MM.1S (cell line): ENCODE measurements around the gene SLC35F3.

ENCODE experiments used
- DNase-seq: peaks from one replicate; pipeline ENCODE4 v3.0.0-alpha.2; 2015
- H2AFZ ChIP-seq: fragments of 300-600 bp; sonication (generic); 2 replicates; pipeline ENCODE4 v1.6.0; 2016; ENCODE audit warnings: antibody characterized with exemption, low read length
- H3F3A ChIP-seq: fragments of 300-600 bp; sonication (generic); 2 replicates; pipeline ENCODE4 v1.6.1; 2016; ENCODE audit warnings: mild to moderate bottlenecking, antibody characterized with exemption, low read length, moderate library complexity, mixed read lengths; ENCODE audit not compliant: insufficient read depth
- H3K27ac ChIP-seq: fragments of 300-600 bp; sonication (generic); 2 replicates; pipeline ENCODE4 v1.5.1; 2016; ENCODE audit warnings: mild to moderate bottlenecking, low read length
- H3K27me3 ChIP-seq: fragments of 300-600 bp; sonication (generic); replicated peaks from 2 replicates; pipeline ENCODE4 v1.6.0; 2016; ENCODE audit warnings: low read length; ENCODE audit not compliant: insufficient read depth
- H3K36me3 ChIP-seq: fragments of 300-600 bp; sonication (generic); replicated peaks from 2 replicates; pipeline ENCODE4 v1.6.1; 2016; ENCODE audit warnings: mild to moderate bottlenecking, low read length, mixed read lengths; ENCODE audit not compliant: insufficient read depth
- H3K4me1 ChIP-seq: fragments of 300-600 bp; sonication (generic); 2 replicates; pipeline ENCODE4 v1.6.1; 2016; ENCODE audit warnings: low read length, mixed read lengths
- H3K4me2 ChIP-seq: fragments of 300-600 bp; sonication (generic); 2 replicates; pipeline ENCODE4 v1.6.0; 2016; ENCODE audit warnings: low read depth, low read length
- H3K4me3 ChIP-seq: fragments of 300-600 bp; sonication (generic); 2 replicates; pipeline ENCODE4 v1.5.1; 2016; ENCODE audit warnings: low read length, mixed read lengths
- H3K79me2 ChIP-seq: fragments of 300-600 bp; sonication (generic); 2 replicates; pipeline ENCODE4 v1.6.1; 2016; ENCODE audit warnings: mixed run types, low read length, mixed read lengths
- H3K9ac ChIP-seq: fragments of 300-600 bp; sonication (generic); 2 replicates; pipeline ENCODE4 v1.6.1; 2016; ENCODE audit warnings: low read length, mixed read lengths
- H3K9me2 ChIP-seq: fragments of 300-600 bp; sonication (generic); replicated peaks from 2 replicates; pipeline ENCODE4 v1.6.1; 2016; ENCODE audit warnings: mild to moderate bottlenecking, low read length, mixed read lengths; ENCODE audit not compliant: insufficient read depth
- H3K9me3 ChIP-seq: fragments of 300-600 bp; sonication (generic); replicated peaks from 2 replicates; pipeline ENCODE4 v1.6.1; 2016; ENCODE audit warnings: mild to moderate bottlenecking, low read length, mixed read lengths; ENCODE audit not compliant: insufficient read depth
- H4K20me1 ChIP-seq: fragments of 300-600 bp; sonication (generic); 2 replicates; pipeline ENCODE4 v1.6.1; 2016; ENCODE audit warnings: mild to moderate bottlenecking, low read length, moderate library complexity, mixed read lengths; ENCODE audit not compliant: insufficient read depth
- EZH2 ChIP-seq: fragments of 300-600 bp; sonication (generic); optimal IDR thresholded peaks from 2 replicates; pipeline ENCODE3; 2017; ENCODE audit warnings: low read depth, mild to moderate bottlenecking, antibody characterized with exemption, low read length, mixed read lengths
- EZH2phosphoT487 ChIP-seq: fragments of 300-600 bp; sonication (generic); IDR thresholded peaks from 2 replicates; pipeline ENCODE4 v1.6.1; 2018; ENCODE audit warnings: antibody characterized with exemption, low read length
- TF ChIP-seq, protein P1 (sequence below): fragments of 300-600 bp; sonication (generic); IDR thresholded peaks from 2 replicates; pipeline ENCODE4 v1.5.1; 2016; ENCODE audit warnings: antibody characterized with exemption, low read length, mixed read lengths

The SLC35F3 gene

DNA sequence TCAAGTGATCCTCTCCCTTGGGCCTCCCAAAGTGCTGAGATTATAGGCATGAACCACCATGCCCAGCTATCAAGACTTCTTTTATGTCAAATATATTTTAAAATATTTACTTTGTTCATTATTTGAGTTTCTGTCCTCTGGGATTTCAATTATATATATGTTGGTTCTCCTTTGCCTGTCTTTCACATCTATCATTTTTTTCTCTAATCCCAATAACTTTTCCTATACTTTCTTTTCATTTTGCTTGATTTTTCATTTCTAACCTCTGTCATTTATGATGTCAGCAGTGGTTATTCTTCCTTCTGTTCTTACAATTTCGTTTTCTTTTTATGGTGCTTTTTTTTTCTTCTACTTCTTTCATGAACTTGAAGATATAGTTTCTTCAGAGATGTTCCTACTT lies 47.3 kb downstream of the SLC35F3 start:
- Histone ChIP-seq H3K27me3 (no peaks in the 10 kb centered on the region), H3K9ac (no peak overlapping the region), H3F3A (no peaks in the 10 kb centered on the region), H3K9me3 (no peaks in the 10 kb centered on the region), H3K4me2 (no peak overlapping the region), H3K4me1 (no peaks in the 10 kb centered on the region), H2AFZ (no peak overlapping the region), H3K27ac (no peak overlapping the region), H4K20me1 (no peaks in the 10 kb centered on the region), H3K79me2 (no peaks in the 10 kb centered on the region), H3K9me2 (no peaks in the 10 kb centered on the region), H3K36me3 (no peaks in the 10 kb centered on the region), H3K4me3 (no peak overlapping the region)
- DNase-seq, result no peak
- TF ChIP-seq EZH2 (no peak), EZH2phosphoT487 (no peak)
- TF ChIP-seq, protein P1, sequence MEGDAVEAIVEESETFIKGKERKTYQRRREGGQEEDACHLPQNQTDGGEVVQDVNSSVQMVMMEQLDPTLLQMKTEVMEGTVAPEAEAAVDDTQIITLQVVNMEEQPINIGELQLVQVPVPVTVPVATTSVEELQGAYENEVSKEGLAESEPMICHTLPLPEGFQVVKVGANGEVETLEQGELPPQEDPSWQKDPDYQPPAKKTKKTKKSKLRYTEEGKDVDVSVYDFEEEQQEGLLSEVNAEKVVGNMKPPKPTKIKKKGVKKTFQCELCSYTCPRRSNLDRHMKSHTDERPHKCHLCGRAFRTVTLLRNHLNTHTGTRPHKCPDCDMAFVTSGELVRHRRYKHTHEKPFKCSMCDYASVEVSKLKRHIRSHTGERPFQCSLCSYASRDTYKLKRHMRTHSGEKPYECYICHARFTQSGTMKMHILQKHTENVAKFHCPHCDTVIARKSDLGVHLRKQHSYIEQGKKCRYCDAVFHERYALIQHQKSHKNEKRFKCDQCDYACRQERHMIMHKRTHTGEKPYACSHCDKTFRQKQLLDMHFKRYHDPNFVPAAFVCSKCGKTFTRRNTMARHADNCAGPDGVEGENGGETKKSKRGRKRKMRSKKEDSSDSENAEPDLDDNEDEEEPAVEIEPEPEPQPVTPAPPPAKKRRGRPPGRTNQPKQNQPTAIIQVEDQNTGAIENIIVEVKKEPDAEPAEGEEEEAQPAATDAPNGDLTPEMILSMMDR, result no peak

DNA sequence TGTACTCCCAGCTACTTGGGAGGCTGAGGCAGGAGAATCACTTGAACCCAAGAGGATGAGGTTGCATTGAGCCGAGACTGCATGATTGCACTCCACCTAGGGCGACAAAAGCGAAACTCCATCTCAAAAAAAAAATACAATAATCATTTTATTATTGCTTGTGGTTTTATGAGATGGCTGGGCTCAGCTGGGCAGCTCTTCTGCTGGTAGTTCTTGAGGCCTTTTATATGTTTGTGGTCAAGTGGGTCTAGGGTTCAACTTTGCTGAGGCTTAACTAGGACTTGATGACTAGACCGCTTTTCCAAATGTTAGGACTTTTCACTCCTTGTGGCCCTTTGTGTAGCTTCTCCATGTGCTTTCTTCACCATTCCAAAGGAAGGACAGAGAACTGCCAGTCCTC lies 53.2 kb downstream of the SLC35F3 start:
- no peak overlapping the region for H3K27ac ChIP-seq
- H3K9me3 ChIP-seq, result no peaks in the 10 kb centered on the region
- no peaks in the 10 kb centered on the region for H3K36me3 ChIP-seq
- no peaks in the 10 kb centered on the region for H3K27me3 ChIP-seq
- DNase-seq, result no peak
- H2AFZ ChIP-seq, result no peak overlapping the region
- H4K20me1 ChIP-seq, result no peaks in the 10 kb centered on the region
- H3K79me2 ChIP-seq, result no peaks in the 10 kb centered on the region
- H3K9me2 ChIP-seq, result no peaks in the 10 kb centered on the region
- H3F3A ChIP-seq, result no peaks in the 10 kb centered on the region
- H3K4me2 ChIP-seq, result no peak overlapping the region
- TF ChIP-seq EZH2, result no peak
- TF ChIP-seq EZH2phosphoT487, result no peak
- TF ChIP-seq, protein P1, result no peak
- H3K9ac ChIP-seq, result no peak overlapping the region
- no peaks in the 10 kb centered on the region for H3K4me1 ChIP-seq
- H3K4me3 ChIP-seq, result no peak overlapping the region

DNA sequence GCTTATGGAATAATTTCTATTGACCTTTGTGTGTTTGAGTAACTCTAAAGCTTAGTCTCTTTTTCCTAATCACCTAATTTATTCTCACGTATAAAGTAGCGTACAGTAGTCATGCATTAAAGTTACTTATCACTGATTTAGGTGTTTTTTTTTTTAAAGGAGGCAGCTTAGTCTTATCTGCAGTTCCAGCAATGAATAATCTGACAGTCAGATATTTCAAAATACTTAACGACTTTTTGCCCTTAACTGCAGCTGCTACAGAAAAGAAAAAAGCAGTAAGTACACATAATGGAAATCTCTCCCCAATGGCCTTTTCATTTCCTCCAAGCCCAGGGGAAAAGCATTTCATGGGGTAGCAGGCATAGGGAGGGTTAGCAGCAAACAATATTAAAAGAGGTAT lies 54.6 kb downstream of the SLC35F3 start:
- no peak overlapping the region for H3K9ac ChIP-seq
- no peaks in the 10 kb centered on the region for H3K79me2 ChIP-seq
- H3K4me1 ChIP-seq, result no peaks in the 10 kb centered on the region
- no peak overlapping the region for H3K4me2 ChIP-seq
- DNase-seq, result no peak
- no peaks in the 10 kb centered on the region for H3K36me3 ChIP-seq
- TF ChIP-seq EZH2phosphoT487 (no peak), EZH2 (no peak)
- TF ChIP-seq, protein P1, result no peak
- H4K20me1 ChIP-seq, result no peaks in the 10 kb centered on the region
- no peak overlapping the region for H3K27ac ChIP-seq
- H3K27me3 ChIP-seq, result no peaks in the 10 kb centered on the region
- H3F3A ChIP-seq, result no peaks in the 10 kb centered on the region
- H2AFZ ChIP-seq, result no peak overlapping the region
- H3K4me3 ChIP-seq, result no peak overlapping the region
- H3K9me2 ChIP-seq, result no peaks in the 10 kb centered on the region
- no peaks in the 10 kb centered on the region for H3K9me3 ChIP-seq
